ENCODE results near the gene DSP.

DSP gene

GRCh38 chr6:7532821-7533220 is 8.7 kb upstream of the DSP start:
- no peaks in the 10 kb centered on the region for H3K9me2 ChIP-seq (replicated peaks; ENCODE audit: low read depth, low read length)
- no peaks in the 10 kb centered on the region for H3K4me1 ChIP-seq (ENCODE audit: insufficient read depth, low read length, poor library complexity, severe bottlenecking)
- H4K20me1 ChIP-seq (ENCODE audit: insufficient read depth, low read length, poor library complexity, severe bottlenecking): no peaks in the 10 kb centered on the region
- H3K9ac ChIP-seq (ENCODE audit: low read depth, low read length, poor library complexity, severe bottlenecking): no peak overlapping the region
- H3K27me3 ChIP-seq (ENCODE audit: insufficient read depth, low read length, poor library complexity, severe bottlenecking): no peaks in the 10 kb centered on the region
- no peaks in the 10 kb centered on the region for H3K36me3 ChIP-seq (ENCODE audit: insufficient read depth, low read length)
- no peaks in the 10 kb centered on the region for H3K79me2 ChIP-seq (ENCODE audit: insufficient read depth, low read length)
- no peak overlapping the region for H3K4me3 ChIP-seq (ENCODE audit: low read length, poor library complexity, severe bottlenecking)
- H3F3A ChIP-seq (ENCODE audit: low read depth): no peaks in the 10 kb centered on the region
- no peak overlapping the region for H2AFZ ChIP-seq (ENCODE audit: low read length)
- no peak overlapping the region for H3K4me2 ChIP-seq (ENCODE audit: low read depth, low read length, poor library complexity, severe bottlenecking)
- no peak for TF ChIP-seq EZH2phosphoT487 (IDR thresholded peaks at IDR 0.05; ENCODE audit: borderline replicate concordance)
- no peak for TF ChIP-seq CTCF (conservative IDR thresholded peaks at IDR 0.05; ENCODE audit: low read length)
- no peaks in the 10 kb centered on the region for H3K9me3 ChIP-seq (ENCODE audit: insufficient read depth, low read depth, low read length)

- Histone ChIP-seq H3K4me2 (ENCODE audit: low read depth, low read length, poor library complexity, severe bottlenecking) (no peak overlapping the region), H2AFZ (ENCODE audit: low read length) (no peak overlapping the region), H3K36me3 (ENCODE audit: insufficient read depth, low read length) (no peaks in the 10 kb centered on the region), H4K20me1 (ENCODE audit: insufficient read depth, low read length, poor library complexity, severe bottlenecking) (no peaks in the 10 kb centered on the region), H3K79me2 (ENCODE audit: insufficient read depth, low read length) (no peaks in the 10 kb centered on the region), H3K9me2 (replicated peaks; ENCODE audit: low read depth, low read length) (no peaks in the 10 kb centered on the region), H3K4me1 (ENCODE audit: insufficient read depth, low read length, poor library complexity, severe bottlenecking) (no peaks in the 10 kb centered on the region), H3K9ac (ENCODE audit: low read depth, low read length, poor library complexity, severe bottlenecking) (no peak overlapping the region), H3K9me3 (ENCODE audit: insufficient read depth, low read depth, low read length) (no peaks in the 10 kb centered on the region), H3K27me3 (ENCODE audit: insufficient read depth, low read length, poor library complexity, severe bottlenecking) (no peaks in the 10 kb centered on the region), H3F3A (ENCODE audit: low read depth) (no peaks in the 10 kb centered on the region), H3K4me3 (ENCODE audit: low read length, poor library complexity, severe bottlenecking) (no peak overlapping the region)
- TF ChIP-seq EZH2phosphoT487 (IDR thresholded peaks at IDR 0.05; ENCODE audit: borderline replicate concordance) (no peak), CTCF (conservative IDR thresholded peaks at IDR 0.05; ENCODE audit: low read length) (no peak)
Observed at GRCh38 chr6:7534192-7534591, 7.3 kb upstream of the DSP start.

- Histone ChIP-seq H3K9me2 (replicated peaks; ENCODE audit: low read depth, low read length) (no peaks in the 10 kb centered on the region), H3F3A (ENCODE audit: low read depth) (no peaks in the 10 kb centered on the region), H3K36me3 (ENCODE audit: insufficient read depth, low read length) (no peaks in the 10 kb centered on the region), H2AFZ (ENCODE audit: low read length) (no peak overlapping the region), H3K27me3 (ENCODE audit: insufficient read depth, low read length, poor library complexity, severe bottlenecking) (no peaks in the 10 kb centered on the region), H3K4me3 (ENCODE audit: low read length, poor library complexity, severe bottlenecking) (no peak overlapping the region), H3K79me2 (ENCODE audit: insufficient read depth, low read length) (no peaks in the 10 kb centered on the region), H4K20me1 (ENCODE audit: insufficient read depth, low read length, poor library complexity, severe bottlenecking) (no peaks in the 10 kb centered on the region), H3K9me3 (ENCODE audit: insufficient read depth, low read depth, low read length) (no peaks in the 10 kb centered on the region), H3K4me2 (ENCODE audit: low read depth, low read length, poor library complexity, severe bottlenecking) (no peak overlapping the region), H3K4me1 (ENCODE audit: insufficient read depth, low read length, poor library complexity, severe bottlenecking) (no peaks in the 10 kb centered on the region), H3K9ac (ENCODE audit: low read depth, low read length, poor library complexity, severe bottlenecking) (no peak overlapping the region)
- no peak for TF ChIP-seq CTCF (conservative IDR thresholded peaks at IDR 0.05; ENCODE audit: low read length)
- no peak for TF ChIP-seq EZH2phosphoT487 (IDR thresholded peaks at IDR 0.05; ENCODE audit: borderline replicate concordance)
Observed at GRCh38 chr6:7535498-7535897, 6.0 kb upstream of the DSP start.

Measured in Loucy (cell line).